Endothelial cell of umbilical vein (primary cell): ENCODE results near the gene SLCO2A1. TPM values are rescaled to one million over a fixed set of nuclear protein-coding genes. Genes with fewer than 3 reads are reported as not detected.

Source experiments
- BruUV-seq: library from RNA; stranded (reverse); fragments of 400-500 nt; replicated peaks from 2 replicates; lab custom pipeline; 2021; lab: Mats Ljungman, UMichigan
- CTCF ChIA-PET: fragments of 300-600, 350-600 bp; sonication (Branson Sonifier 250); formaldehyde crosslinking; loops from one replicate; lab custom pipeline; 2021; ENCODE audit warnings: antibody characterized with exemption, inconsistent platforms; lab: Charles Lee
- POLR2A ChIA-PET: fragments of 300-600, 350-600 bp; sonication (Branson Sonifier 250); formaldehyde crosslinking; loops from one replicate; lab custom pipeline; 2021; ENCODE audit warnings: antibody characterized with exemption, inconsistent platforms; lab: Charles Lee
- DNase-seq: peaks from one replicate; pipeline ENCODE4 v3.0.0-alpha.2; 2011; ENCODE audit warnings: low read depth, low spot score
- FAIRE-seq: peaks from 2 replicates; lab custom pipeline; 2011; peaks lifted over from hg19 to GRCh38; lab: Jason Lieb, UNC
- H2AFZ ChIP-seq: 2 replicates; pipeline ENCODE4 v1.6.0; 2012; ENCODE audit warnings: low read depth, low read length, control low read depth, inconsistent platforms
- H3K27ac ChIP-seq: 2 replicates; pipeline ENCODE4 v1.5.1; 2011; ENCODE audit warnings: low read depth, mild to moderate bottlenecking, control low read depth, low read length, moderate library complexity; ENCODE audit not compliant: insufficient read depth
- H3K27me3 ChIP-seq, 2 experiments: 2 replicates each; pipeline versions ENCODE4 v1.6.0 to v1.6.1; 2011; ENCODE audit warnings: low read length in 2 of 2, mixed read lengths in 1 of 2; ENCODE audit not compliant: control insufficient read depth in 2 of 2, insufficient read depth in 2 of 2
- H3K36me3 ChIP-seq, 2 experiments: 2 replicates in 1 of 2; 3 replicates in 1 of 2; pipeline ENCODE4 v1.5.1; 2011; ENCODE audit warnings: low read length in 2 of 2, mild to moderate bottlenecking in 1 of 2, moderate library complexity in 1 of 2; ENCODE audit not compliant: control insufficient read depth in 2 of 2, insufficient read depth in 2 of 2; ENCODE audit errors: extremely low read depth in 1 of 2
- H3K4me1 ChIP-seq: 3 replicates; pipeline ENCODE4 v1.5.1; 2011; ENCODE audit warnings: mild to moderate bottlenecking, low read length; ENCODE audit not compliant: control insufficient read depth, insufficient read depth; ENCODE audit errors: extremely low read depth
- H3K4me2 ChIP-seq: 2 replicates; pipeline ENCODE4 v1.6.1; 2011; ENCODE audit warnings: low read length, control low read depth, mixed read lengths; ENCODE audit not compliant: insufficient read depth
- H3K4me3 ChIP-seq, 3 experiments: fragments of 200-600 bp in 1 of 3; sonication (generic), shearing (Covaris generic) in 1 of 3; replicated peaks in 1 of 3; 2 replicates each; pipeline ENCODE4 v1.5.1; 2011 to 2016; ENCODE audit warnings: control low read depth in 3 of 3, low read length in 3 of 3, mild to moderate bottlenecking in 2 of 3, inconsistent platforms in 1 of 3, low read depth in 1 of 3, moderate library complexity in 1 of 3; ENCODE audit not compliant: insufficient read depth in 1 of 3
- H3K79me2 ChIP-seq: 2 replicates; pipeline ENCODE4 v1.6.0; 2012; ENCODE audit warnings: low read length, inconsistent platforms; ENCODE audit not compliant: control insufficient read depth, insufficient read depth
- H3K9ac ChIP-seq: replicated peaks from 2 replicates; pipeline ENCODE3; 2011; ENCODE audit warnings: low read length, control low read depth; ENCODE audit not compliant: insufficient read depth; ENCODE audit errors: extremely low read depth
- H3K9me1 ChIP-seq: replicated peaks from 3 replicates; pipeline ENCODE4 v1.6.0; 2011; ENCODE audit warnings: mild to moderate bottlenecking, low read length; ENCODE audit not compliant: control insufficient read depth, insufficient read depth; ENCODE audit errors: extremely low read depth
- H3K9me3 ChIP-seq: replicated peaks from 2 replicates; pipeline ENCODE4 v1.5.1; 2012; ENCODE audit warnings: low read length, inconsistent platforms; ENCODE audit not compliant: control insufficient read depth, insufficient read depth
- H4K20me1 ChIP-seq: replicated peaks from 2 replicates; pipeline ENCODE3; 2011; ENCODE audit warnings: mild to moderate bottlenecking, low read length; ENCODE audit not compliant: control insufficient read depth, insufficient read depth; ENCODE audit errors: extremely low read depth
- MYC ChIP-seq: IDR thresholded peaks from one replicate; pipeline ENCODE4 v1.6.1; 2011; ENCODE audit warnings: mild to moderate bottlenecking, low read depth, low read length
- POLR2AphosphoS5 ChIP-seq: IDR thresholded peaks from 2 replicates; pipeline ENCODE4 v1.6.1; 2012; ENCODE audit warnings: low read depth, mild to moderate bottlenecking, control low read depth, low read length, moderate library complexity; ENCODE audit not compliant: insufficient read depth
- dilution Hi-C: fragments of 300-500 bp; cut with MboI; formaldehyde crosslinking; loops from one replicate; pipeline ENCODE4 v1.15.0; 2019; ENCODE audit warnings: low sequenced_read_pairs; ENCODE audit not compliant: extremely low pct_ligation_motif_present
- intact Hi-C: fragments of 100-400 bp; cut with micrococcal nuclease; formaldehyde crosslinking; loops from one replicate; pipeline ENCODE4 v1.10.0; 2022
- polyA plus RNA-seq, 4 experiments: library from polyadenylated mRNA; depleted of rRNA in 3 of 4; stranded (reverse) in 3 of 4; unstranded in 1 of 4; fragments of >200 nt; gene quantifications; 2 replicates each; pipeline versions ENCODE4 v1.2.1 to v1.2.3, GENCODE V29; 2011 to 2012; ENCODE audit warnings: missing spikeins in 1 of 4
- total RNA-seq: library from RNA; stranded (reverse); gene quantifications from 2 replicates; pipeline ENCODE4 v1.2.3, GENCODE V29; 2021
- TF ChIP-seq, protein P1 (sequence below): IDR thresholded peaks from 2 replicates; pipeline ENCODE4 v1.6.1; 2011; ENCODE audit not compliant: insufficient read depth, insufficient read length
- TF ChIP-seq, protein P2 (sequence below), 2 donors: IDR thresholded peaks; 1 replicate in 1 of 2; 2 replicates in 1 of 2; pipeline ENCODE4 v1.5.1; 2011; ENCODE audit warnings: low read length in 2 of 2, mild to moderate bottlenecking in 2 of 2, moderate library complexity in 2 of 2, control low read depth in 1 of 2, inconsistent platforms in 1 of 2, low read depth in 1 of 2; ENCODE audit not compliant: insufficient read depth in 1 of 2; ENCODE audit errors: extremely low read depth in 1 of 2

SLCO2A1 gene
- total and polyA plus RNA-seq, 2 donors (not counting 3 experiments of a cell fraction or from before 2014, with no cell fraction given): 1.4 to 11.9 TPM

DNA sequence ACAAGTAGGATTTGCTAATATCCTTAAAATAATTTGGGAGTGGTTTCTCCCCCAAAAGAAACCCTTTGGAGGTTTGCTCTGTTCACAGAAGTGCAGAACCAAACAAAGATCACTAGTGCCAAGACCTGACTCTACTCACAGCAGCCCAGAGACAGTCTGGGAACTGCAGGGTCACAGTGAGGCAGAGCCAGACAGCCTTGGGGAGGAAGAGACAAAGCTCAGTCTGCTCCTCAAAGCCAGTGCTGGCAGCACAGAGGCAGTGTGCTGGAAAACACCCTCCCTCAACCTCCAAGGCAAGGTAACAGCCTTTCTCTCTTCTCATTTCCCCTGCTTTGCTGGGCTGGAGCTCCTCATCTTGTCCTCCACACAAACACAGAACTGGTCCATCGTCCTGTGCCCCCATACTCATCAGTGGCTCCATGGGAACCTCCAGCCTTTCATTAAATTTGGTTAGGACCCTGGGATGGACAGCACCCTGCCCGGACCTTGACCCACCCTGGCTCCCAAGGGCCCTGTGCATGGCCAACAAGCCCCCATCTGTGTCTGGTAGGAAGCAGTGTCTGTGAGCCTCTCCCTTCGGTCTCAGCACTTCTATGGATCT, 146.6 kb downstream of the SLCO2A1 start:
- TF ChIP-seq, protein P1, sequence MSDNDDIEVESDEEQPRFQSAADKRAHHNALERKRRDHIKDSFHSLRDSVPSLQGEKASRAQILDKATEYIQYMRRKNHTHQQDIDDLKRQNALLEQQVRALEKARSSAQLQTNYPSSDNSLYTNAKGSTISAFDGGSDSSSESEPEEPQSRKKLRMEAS: no peak
- TF ChIP-seq POLR2AphosphoS5: no peak
- no peak for TF ChIP-seq MYC
- TF ChIP-seq, protein P2, sequence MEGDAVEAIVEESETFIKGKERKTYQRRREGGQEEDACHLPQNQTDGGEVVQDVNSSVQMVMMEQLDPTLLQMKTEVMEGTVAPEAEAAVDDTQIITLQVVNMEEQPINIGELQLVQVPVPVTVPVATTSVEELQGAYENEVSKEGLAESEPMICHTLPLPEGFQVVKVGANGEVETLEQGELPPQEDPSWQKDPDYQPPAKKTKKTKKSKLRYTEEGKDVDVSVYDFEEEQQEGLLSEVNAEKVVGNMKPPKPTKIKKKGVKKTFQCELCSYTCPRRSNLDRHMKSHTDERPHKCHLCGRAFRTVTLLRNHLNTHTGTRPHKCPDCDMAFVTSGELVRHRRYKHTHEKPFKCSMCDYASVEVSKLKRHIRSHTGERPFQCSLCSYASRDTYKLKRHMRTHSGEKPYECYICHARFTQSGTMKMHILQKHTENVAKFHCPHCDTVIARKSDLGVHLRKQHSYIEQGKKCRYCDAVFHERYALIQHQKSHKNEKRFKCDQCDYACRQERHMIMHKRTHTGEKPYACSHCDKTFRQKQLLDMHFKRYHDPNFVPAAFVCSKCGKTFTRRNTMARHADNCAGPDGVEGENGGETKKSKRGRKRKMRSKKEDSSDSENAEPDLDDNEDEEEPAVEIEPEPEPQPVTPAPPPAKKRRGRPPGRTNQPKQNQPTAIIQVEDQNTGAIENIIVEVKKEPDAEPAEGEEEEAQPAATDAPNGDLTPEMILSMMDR (IDR thresholded peaks at IDR 0.05; ENCODE audit: extremely low read depth in 1 of 2, insufficient read depth in 1 of 2, low read depth in 1 of 2, low read length in 2 of 2): no peak
- no peaks in the 10 kb centered on the region for H3K9me1 ChIP-seq
- dilution Hi-C loops: no loop called here
- no peaks in the 10 kb centered on the region for H3K4me1 ChIP-seq
- DNase-seq (no peak), FAIRE-seq (no peak)
- H3K36me3 ChIP-seq: no peaks in the 10 kb centered on the region
- no peaks in the 10 kb centered on the region for H4K20me1 ChIP-seq
- no peak overlapping the region for H3K4me2 ChIP-seq
- no peak overlapping the region for H3K27ac ChIP-seq
- intact Hi-C loops: no loop called here
- ChIA-PET POLR2A (no interaction called here), CTCF (no interaction called here)
- no peak overlapping the region for H3K9ac ChIP-seq
- peaks cover 0 to 4% of the 10 kb centered on the region in 2 experiments for H3K27me3 ChIP-seq
- BruUV-seq: no TSS peak
- no peaks in the 10 kb centered on the region for H3K9me3 ChIP-seq
- no peak overlapping the region for H3K4me3 ChIP-seq
- no peaks in the 10 kb centered on the region for H3K79me2 ChIP-seq
- H2AFZ ChIP-seq: no peak overlapping the region
